Smooth muscle cell (in vitro differentiated cells): ENCODE results near the gene TOM1L1. TPM values are rescaled to one million over a fixed set of nuclear protein-coding genes. Genes with fewer than 3 reads are reported as not detected.

ENCODE experiments used
- DNase-seq: peaks from one replicate; lab custom pipeline; 2025; ENCODE audit not compliant: unreplicated experiment; lab: John Stamatoyannopoulos, UW
- H2AFZ ChIP-seq: fragments of 200-600 bp; sonication (generic); 2 replicates; pipeline ENCODE4 v1.6.0; 2016; ENCODE audit warnings: antibody characterized with exemption, low read depth, mild to moderate bottlenecking
- H3F3A ChIP-seq: fragments of 200-600 bp; sonication (generic); 2 replicates; pipeline ENCODE4 v1.6.0; 2017; ENCODE audit warnings: antibody characterized with exemption, low read depth
- H3K27ac ChIP-seq: fragments of 200-600 bp; sonication (generic); 2 replicates; pipeline ENCODE4 v1.5.1; 2016; ENCODE audit warnings: low read depth, mild to moderate bottlenecking
- H3K27me3 ChIP-seq: fragments of 200-600 bp; sonication (generic); 2 replicates; pipeline ENCODE4 v1.6.1; 2016; ENCODE audit warnings: low read depth, mild to moderate bottlenecking
- H3K36me3 ChIP-seq: fragments of 200-600 bp; sonication (generic); 2 replicates; pipeline ENCODE4 v1.5.1; 2016; ENCODE audit warnings: low read depth
- H3K4me1 ChIP-seq: fragments of 200-600 bp; sonication (generic); 2 replicates; pipeline ENCODE4 v1.5.1; 2016; ENCODE audit warnings: low read depth
- H3K4me2 ChIP-seq: fragments of 200-600 bp; sonication (generic); 2 replicates; pipeline ENCODE4 v1.6.0; 2016; ENCODE audit warnings: mild to moderate bottlenecking
- H3K4me3 ChIP-seq: fragments of 200-600 bp; sonication (generic); 2 replicates; pipeline ENCODE4 v1.5.1; 2016; ENCODE audit warnings: mild to moderate bottlenecking
- H3K79me2 ChIP-seq: fragments of 200-600 bp; sonication (generic); 2 replicates; pipeline ENCODE4 v1.6.0; 2016; ENCODE audit warnings: low read depth, mild to moderate bottlenecking
- H3K9ac ChIP-seq: fragments of 200-600 bp; sonication (generic); 2 replicates; pipeline ENCODE4 v1.6.0; 2016; ENCODE audit warnings: low read depth
- H3K9me3 ChIP-seq: fragments of 200-600 bp; sonication (generic); replicated peaks from 2 replicates; pipeline ENCODE4 v1.5.1; 2016; ENCODE audit warnings: low read depth
- H4K20me1 ChIP-seq: fragments of 200-600 bp; sonication (generic); 2 replicates; pipeline ENCODE4 v1.6.0; 2016; ENCODE audit warnings: low read depth
- CTCF ChIP-seq: fragments of 200-600 bp; sonication (generic); IDR thresholded peaks from 2 replicates; pipeline ENCODE4 v1.5.1; 2017; ENCODE audit warnings: borderline replicate concordance, mild to moderate bottlenecking, antibody characterized with exemption; ENCODE audit not compliant: insufficient read depth, poor library complexity, severe bottlenecking
- WGBS: methylation state at CpG from one replicate; pipeline ENCODE4 v1.1.7; 2016; ENCODE audit warnings: low lambda C conversion rate; 5-methylcytosine and 5-hydroxymethylcytosine counted together
- polyA plus RNA-seq: library from polyadenylated mRNA; unstranded; fragments of >200 nt; fragmentation: Nextera tagmentation; extraction: Ambion mirVana; gene quantifications from 2 replicates; pipeline ENCODE4 v1.2.1, GENCODE V29; 2016
- total RNA-seq: library from RNA; depleted of rRNA; stranded (reverse); fragments of >200 nt; gene quantifications from 2 replicates; pipeline ENCODE4 v1.2.3, GENCODE V29; 2014

The TOM1L1 gene
- total and polyA plus RNA-seq, 2 experiments from 2014 or later, result 3.9 to 8.5 TPM

GRCh38 chr17:54991567-54991966, 90.9 kb downstream of the TOM1L1 start:
- Histone ChIP-seq H3K9ac (no peak overlapping the region), H3K9me3 (no peaks in the 10 kb centered on the region), H4K20me1 (no peaks in the 10 kb centered on the region), H3K27me3 (no peaks in the 10 kb centered on the region), H3K4me1 (no peaks in the 10 kb centered on the region), H3K36me3 (no peaks in the 10 kb centered on the region), H2AFZ (no peak overlapping the region), H3K4me3 (no peak overlapping the region), H3F3A (no peaks in the 10 kb centered on the region), H3K4me2 (no peak overlapping the region), H3K79me2 (no peaks in the 10 kb centered on the region), H3K27ac (no peak overlapping the region)
- DNase-seq, result no peak
- no peak for TF ChIP-seq CTCF
- WGBS, result 100% methylated on average over 1 of the region's 1 CpG

GRCh38 chr17:54992797-54993639, 92.4 kb downstream of the TOM1L1 start:
- peak; percentile 77 for TF ChIP-seq CTCF
- H3K9ac ChIP-seq, result no peak overlapping the region
- no peak overlapping the region for H3K4me3 ChIP-seq
- WGBS, result 81% methylated on average over 8 of the region's 8 CpGs
- no peaks in the 10 kb centered on the region for H3K36me3 ChIP-seq
- H3K27ac ChIP-seq, result no peak overlapping the region
- no peaks in the 10 kb centered on the region for H3K4me1 ChIP-seq
- no peaks in the 10 kb centered on the region for H3K79me2 ChIP-seq
- H3K4me2 ChIP-seq, result no peak overlapping the region
- no peaks in the 10 kb centered on the region for H3K27me3 ChIP-seq
- no peaks in the 10 kb centered on the region for H3K9me3 ChIP-seq
- DNase-seq, result no peak
- no peaks in the 10 kb centered on the region for H3F3A ChIP-seq
- no peak overlapping the region for H2AFZ ChIP-seq
- no peaks in the 10 kb centered on the region for H4K20me1 ChIP-seq

GRCh38 chr17:54996441-54996840, 95.8 kb downstream of the TOM1L1 start:
- Histone ChIP-seq H3K36me3 (no peaks in the 10 kb centered on the region), H2AFZ (no peak overlapping the region), H3K27ac (no peak overlapping the region), H3K9me3 (no peaks in the 10 kb centered on the region), H4K20me1 (no peaks in the 10 kb centered on the region), H3K4me1 (no peaks in the 10 kb centered on the region), H3K27me3 (no peaks in the 10 kb centered on the region), H3K9ac (no peak overlapping the region), H3K79me2 (no peaks in the 10 kb centered on the region), H3F3A (no peaks in the 10 kb centered on the region), H3K4me2 (no peak overlapping the region), H3K4me3 (no peak overlapping the region)
- 90% methylated on average over 1 of the region's 1 CpG for WGBS
- no peak for DNase-seq
- TF ChIP-seq CTCF, result no peak

- Histone ChIP-seq H3K36me3 (no peaks in the 10 kb centered on the region), H3K27ac (no peak overlapping the region), H3K9ac (no peak overlapping the region), H3K27me3 (no peaks in the 10 kb centered on the region), H3K79me2 (no peaks in the 10 kb centered on the region), H3K4me1 (no peaks in the 10 kb centered on the region), H3K4me2 (no peak overlapping the region), H3K4me3 (no peak overlapping the region), H2AFZ (no peak overlapping the region), H3K9me3 (no peaks in the 10 kb centered on the region), H4K20me1 (no peaks in the 10 kb centered on the region), H3F3A (no peaks in the 10 kb centered on the region)
- TF ChIP-seq CTCF, result no peak
- no peak for DNase-seq
Measured at GRCh38 chr17:55002458-55002857, 101.8 kb downstream of the TOM1L1 start.
